EL (cell line): ENCODE data around the gene TBX2.

ENCODE experiments used
- DNase-seq: peaks from one replicate; pipeline ENCODE4 v3.0.0-alpha.2; 2016

TBX2 gene

GRCh38 chr17:61369751-61370150 is 29.9 kb upstream of the TBX2 start:
- no peak for DNase-seq

- DNase-seq, result no peak
Measured at GRCh38 chr17:61371179-61371578, 28.5 kb upstream of the TBX2 start.

GRCh38 chr17:61371606-61372005 is 28.0 kb upstream of the TBX2 start:
- DNase-seq, result no peak

GRCh38 chr17:61372436-61372835 is 27.2 kb upstream of the TBX2 start:
- no peak for DNase-seq

GRCh38 chr17:61376931-61377838 is 22.5 kb upstream of the TBX2 start:
- no peak for DNase-seq

GRCh38 chr17:61378658-61379456 is 20.8 kb upstream of the TBX2 start:
- DNase-seq, result no peak

GRCh38 chr17:61379457-61380216 is 20.0 kb upstream of the TBX2 start:
- DNase-seq, result no peak

- no peak for DNase-seq
Measured at GRCh38 chr17:61380217-61380835, 19.3 kb upstream of the TBX2 start.

GRCh38 chr17:61380836-61381525 is 18.7 kb upstream of the TBX2 start:
- no peak for DNase-seq

GRCh38 chr17:61381537-61381936 is 18.1 kb upstream of the TBX2 start:
- DNase-seq, result no peak

- no peak for DNase-seq
Measured at GRCh38 chr17:61382796-61383688, 16.6 kb upstream of the TBX2 start.

- DNase-seq, result no peak
Measured at GRCh38 chr17:61383689-61384201, 15.9 kb upstream of the TBX2 start.

GRCh38 chr17:61384354-61384691 is 15.3 kb upstream of the TBX2 start:
- no peak for DNase-seq

GRCh38 chr17:61384692-61385576 is 14.7 kb upstream of the TBX2 start:
- DNase-seq, result no peak

- no peak for DNase-seq
Measured at GRCh38 chr17:61385577-61386236, 13.9 kb upstream of the TBX2 start.

GRCh38 chr17:61386251-61386650 is 13.4 kb upstream of the TBX2 start:
- no peak for DNase-seq

GRCh38 chr17:61387011-61387410 is 12.6 kb upstream of the TBX2 start:
- no peak for DNase-seq

GRCh38 chr17:61387511-61388305 is 11.9 kb upstream of the TBX2 start:
- DNase-seq, result no peak
